ENCODE data around the gene PHETA1. TPM values are rescaled to one million over a fixed set of nuclear protein-coding genes. Genes with fewer than 3 reads are reported as not detected.
"Not testable (repeated sequence)": the region's sequence is repeated elsewhere in the genome, so short reads cannot be mapped to it uniquely, and the experiment has no call there.

The PHETA1 gene
- total and polyA plus RNA-seq, 9 donors: 1.8 to 26.5 (median 19.1) TPM

DNA sequence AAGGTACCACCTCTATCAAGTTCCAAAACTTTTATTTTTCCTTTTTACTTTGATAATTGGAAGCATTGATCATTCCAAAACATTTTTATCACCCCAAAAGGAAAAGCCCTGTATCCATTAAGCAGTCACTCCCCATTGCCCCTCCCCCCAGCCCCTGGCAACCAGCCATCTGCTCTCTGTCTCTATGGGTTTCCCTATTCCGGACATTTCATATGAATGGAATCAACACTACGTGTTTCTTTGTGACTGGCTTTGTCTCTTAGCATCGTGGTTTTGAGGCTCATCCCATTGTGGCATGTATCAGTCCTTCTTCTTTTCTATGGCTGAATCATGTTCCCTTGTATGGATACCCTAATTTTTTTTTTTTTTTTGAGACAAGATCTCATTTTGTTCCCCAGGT, 18.0 kb upstream of the PHETA1 start:
- no peak overlapping the region for H3K27ac ChIP-seq
- no peak overlapping the region for H3K4me3 ChIP-seq
- TF ChIP-seq EP300 (IDR thresholded peaks at IDR 0.05) (no peak), POLR2A (IDR thresholded peaks at IDR 0.05) (no peak)
- TF ChIP-seq, protein P1, sequence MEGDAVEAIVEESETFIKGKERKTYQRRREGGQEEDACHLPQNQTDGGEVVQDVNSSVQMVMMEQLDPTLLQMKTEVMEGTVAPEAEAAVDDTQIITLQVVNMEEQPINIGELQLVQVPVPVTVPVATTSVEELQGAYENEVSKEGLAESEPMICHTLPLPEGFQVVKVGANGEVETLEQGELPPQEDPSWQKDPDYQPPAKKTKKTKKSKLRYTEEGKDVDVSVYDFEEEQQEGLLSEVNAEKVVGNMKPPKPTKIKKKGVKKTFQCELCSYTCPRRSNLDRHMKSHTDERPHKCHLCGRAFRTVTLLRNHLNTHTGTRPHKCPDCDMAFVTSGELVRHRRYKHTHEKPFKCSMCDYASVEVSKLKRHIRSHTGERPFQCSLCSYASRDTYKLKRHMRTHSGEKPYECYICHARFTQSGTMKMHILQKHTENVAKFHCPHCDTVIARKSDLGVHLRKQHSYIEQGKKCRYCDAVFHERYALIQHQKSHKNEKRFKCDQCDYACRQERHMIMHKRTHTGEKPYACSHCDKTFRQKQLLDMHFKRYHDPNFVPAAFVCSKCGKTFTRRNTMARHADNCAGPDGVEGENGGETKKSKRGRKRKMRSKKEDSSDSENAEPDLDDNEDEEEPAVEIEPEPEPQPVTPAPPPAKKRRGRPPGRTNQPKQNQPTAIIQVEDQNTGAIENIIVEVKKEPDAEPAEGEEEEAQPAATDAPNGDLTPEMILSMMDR (IDR thresholded peaks at IDR 0.05): no peak
- DNase-seq: no peak
- no peaks in the 10 kb centered on the region for H3K36me3 ChIP-seq
- H3K9me3 ChIP-seq: no peaks in the 10 kb centered on the region
- no peaks in the 10 kb centered on the region for H3K27me3 ChIP-seq
- intact Hi-C loops (cut with DNase I): no loop called here
- WGBS, 3 donors: 12 to 22% (median 18%) methylated on average over 3 of the region's 3 CpGs
- no peaks in the 10 kb centered on the region for H3K4me1 ChIP-seq (ENCODE audit: insufficient read depth)

DNA sequence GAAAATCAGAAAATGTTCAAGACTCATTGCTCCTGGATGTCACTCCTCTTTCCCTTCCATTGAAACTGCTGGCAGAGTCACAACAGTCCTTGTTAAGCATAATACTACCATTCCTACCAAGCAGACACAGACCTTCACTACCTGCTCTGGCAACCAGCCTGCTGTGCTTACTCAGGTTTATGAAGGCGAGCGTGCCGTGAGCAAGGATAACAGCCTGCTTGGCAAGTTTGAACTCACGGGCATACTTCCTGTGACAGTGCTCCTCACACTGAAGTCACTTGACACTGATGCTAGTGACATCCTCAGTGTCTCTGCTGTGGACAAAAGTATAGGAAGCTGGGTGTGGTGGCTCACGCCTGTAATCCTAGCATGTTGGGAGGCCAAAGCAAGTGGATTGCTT, 15.7 kb upstream of the PHETA1 start:
- intact Hi-C loops (cut with DNase I): no loop called here

DNA sequence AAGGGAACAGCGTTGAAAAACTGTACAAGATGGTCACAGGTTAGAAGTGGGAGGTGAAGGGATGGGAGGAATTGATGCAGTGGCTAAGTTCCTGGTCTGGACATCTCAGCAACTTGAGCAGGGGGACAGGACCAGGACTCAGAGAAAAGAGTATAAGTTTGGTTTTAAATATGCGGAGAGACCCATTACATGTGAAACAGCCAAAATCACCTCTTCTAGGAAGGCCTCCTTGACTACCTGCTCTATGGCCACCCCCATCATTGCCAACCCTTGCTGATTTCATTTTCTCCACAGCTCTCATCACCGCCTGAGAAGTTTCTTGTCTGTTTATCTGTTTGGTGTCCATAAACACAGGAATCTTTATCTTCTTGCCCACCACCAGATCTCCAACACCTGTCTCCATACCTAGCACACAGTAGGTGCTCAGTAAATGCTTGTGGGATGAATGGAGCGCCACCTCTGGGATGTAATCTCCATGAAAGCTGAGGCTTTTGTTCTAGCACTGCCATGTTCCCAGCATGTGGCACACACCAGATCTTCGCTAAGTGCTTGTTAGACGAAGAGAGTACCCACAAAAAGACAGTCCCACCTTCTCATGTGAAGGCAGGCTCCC, 11.2 kb upstream of the PHETA1 start:
- TF ChIP-seq EP300 (IDR thresholded peaks at IDR 0.05): no peak
- TF ChIP-seq, protein P1 (IDR thresholded peaks at IDR 0.05): no peak
- TF ChIP-seq POLR2A (IDR thresholded peaks at IDR 0.05): no peak
- H3K9me3 ChIP-seq: no peaks in the 10 kb centered on the region
- DNase-seq: no peak
- H3K4me1 ChIP-seq (ENCODE audit: insufficient read depth): no peaks in the 10 kb centered on the region
- intact Hi-C loops (cut with DNase I): no loop called here
- H3K27ac ChIP-seq: no peak overlapping the region
- H3K27me3 ChIP-seq: no peaks in the 10 kb centered on the region
- no peaks in the 10 kb centered on the region for H3K36me3 ChIP-seq
- WGBS, 3 donors: 86 to 94% (median 90%) methylated on average over 6 of the region's 6 CpGs
- H3K4me3 ChIP-seq: no peak overlapping the region

More for the DNA sequence above, 15.7 kb upstream of the PHETA1 start:
- no peaks in the 10 kb centered on the region for H3K9me3 ChIP-seq
- TF ChIP-seq EP300 (IDR thresholded peaks at IDR 0.05) (no peak), POLR2A (IDR thresholded peaks at IDR 0.05) (no peak)
- TF ChIP-seq, protein P1 (IDR thresholded peaks at IDR 0.05): no peak
- no peaks in the 10 kb centered on the region for H3K27me3 ChIP-seq
- WGBS, 3 donors: 79 to 89% (median 83%) methylated on average over 5 of the region's 5 CpGs
- no peaks in the 10 kb centered on the region for H3K36me3 ChIP-seq
- no peaks in the 10 kb centered on the region for H3K4me1 ChIP-seq (ENCODE audit: insufficient read depth)
- no peak overlapping the region for H3K4me3 ChIP-seq
- DNase-seq: no peak
- H3K27ac ChIP-seq: no peak overlapping the region

DNA sequence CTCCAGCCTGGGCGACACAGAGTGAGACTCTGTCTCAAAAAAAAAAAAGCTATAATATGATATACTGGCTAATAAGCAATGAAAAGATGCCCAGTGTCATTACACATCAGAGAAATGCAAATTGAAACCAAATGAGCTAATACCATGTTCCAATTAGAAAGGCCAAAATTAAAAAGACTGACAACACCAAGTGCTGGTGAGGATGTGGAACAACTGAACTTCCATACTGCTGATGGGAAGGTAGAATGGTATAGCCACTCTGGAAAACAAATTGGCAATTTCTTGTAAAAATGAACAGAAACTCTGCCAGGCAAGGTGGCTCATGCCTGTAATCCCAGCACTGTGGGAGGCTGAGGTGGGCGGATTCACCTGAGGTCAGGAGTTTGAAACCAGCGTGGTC, 8.5 kb upstream of the PHETA1 start:
- 94 to 98% (median 97%) methylated on average over 3 of the region's 3 CpGs for WGBS, 3 donors
- no peak for DNase-seq
- TF ChIP-seq, protein P1 (IDR thresholded peaks at IDR 0.05): no peak
- TF ChIP-seq EP300 (IDR thresholded peaks at IDR 0.05) (no peak), POLR2A (IDR thresholded peaks at IDR 0.05) (no peak)
- intact Hi-C loops (cut with DNase I): no loop called here
- H3K9me3 ChIP-seq: no peaks in the 10 kb centered on the region
- H3K36me3 ChIP-seq: no peaks in the 10 kb centered on the region
- no peak overlapping the region for H3K4me3 ChIP-seq
- no peak overlapping the region for H3K27ac ChIP-seq
- H3K4me1 ChIP-seq (ENCODE audit: insufficient read depth): no peaks in the 10 kb centered on the region
- no peaks in the 10 kb centered on the region for H3K27me3 ChIP-seq

DNA sequence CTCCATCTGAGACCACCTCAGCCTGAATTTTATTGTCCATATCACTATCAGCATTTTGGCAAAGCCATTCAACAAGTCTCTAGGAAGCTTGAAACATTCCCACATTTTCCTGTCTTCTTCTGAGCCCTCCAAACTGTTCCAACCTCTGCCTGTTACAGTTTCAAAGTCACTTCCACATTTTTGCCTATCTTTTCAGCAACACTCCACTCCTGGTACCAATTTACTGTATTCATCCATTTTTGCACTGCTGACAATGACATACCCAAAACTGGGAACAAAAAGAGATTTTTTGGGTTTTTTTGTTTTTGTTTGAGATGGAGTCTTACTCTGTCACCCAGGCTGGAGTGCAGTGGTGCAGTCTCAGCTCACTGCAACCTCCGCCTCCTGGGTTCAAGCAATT, 4.3 kb upstream of the PHETA1 start:
- H3K27me3 ChIP-seq; DNase-seq; intact Hi-C loops (cut with DNase I); H3K4me1 ChIP-seq (ENCODE audit: insufficient read depth); H3K9me3 ChIP-seq; H3K4me3 ChIP-seq; H3K36me3 ChIP-seq; H3K27ac ChIP-seq: not testable (repeated sequence)
- 98 to 100% (median 100%) methylated on average over 1 of the region's 1 CpG for WGBS, 3 donors
